Measurements from ENCODE around the gene C9orf72.
"Not testable (repeated sequence)": the region's sequence is repeated elsewhere in the genome, so short reads cannot be mapped to it uniquely, and the experiment has no call there.

The C9orf72 gene

GRCh38 chr9:27572918-27573633 is at the start of gene C9orf72:
TSS of gene C9orf72 (minus strand) at chr9:27573481. CDS start at chr9:27567120, 6,361 bp downstream.
- peak; percentile 93 to 94 for DNase-seq

GRCh38 chr9:27622693-27623340 is 49.5 kb upstream of the C9orf72 start:
- DNase-seq: no peak

GRCh38 chr9:27619743-27620142 is 46.5 kb upstream of the C9orf72 start:
- no peak for DNase-seq

DNA sequence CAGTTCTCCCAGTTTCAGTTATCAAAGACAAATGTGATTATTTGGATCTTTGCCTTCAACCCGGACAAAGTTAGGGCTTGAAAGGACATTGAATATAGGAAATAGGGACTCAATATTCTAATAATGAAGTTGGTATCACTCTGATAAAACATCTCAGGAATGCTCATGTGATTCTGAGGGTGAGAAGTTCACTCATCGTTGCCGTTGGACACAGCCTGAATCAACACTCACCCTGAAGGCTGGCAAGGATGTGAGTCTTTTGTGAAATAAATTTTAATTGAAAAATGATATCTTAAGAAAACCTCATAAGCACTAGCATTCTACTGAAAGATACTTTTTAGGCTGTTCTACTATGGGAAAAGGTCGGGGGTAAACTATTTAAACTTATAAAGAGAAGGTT is 44.8 kb upstream of the C9orf72 start:
- DNase-seq: no peak

DNA sequence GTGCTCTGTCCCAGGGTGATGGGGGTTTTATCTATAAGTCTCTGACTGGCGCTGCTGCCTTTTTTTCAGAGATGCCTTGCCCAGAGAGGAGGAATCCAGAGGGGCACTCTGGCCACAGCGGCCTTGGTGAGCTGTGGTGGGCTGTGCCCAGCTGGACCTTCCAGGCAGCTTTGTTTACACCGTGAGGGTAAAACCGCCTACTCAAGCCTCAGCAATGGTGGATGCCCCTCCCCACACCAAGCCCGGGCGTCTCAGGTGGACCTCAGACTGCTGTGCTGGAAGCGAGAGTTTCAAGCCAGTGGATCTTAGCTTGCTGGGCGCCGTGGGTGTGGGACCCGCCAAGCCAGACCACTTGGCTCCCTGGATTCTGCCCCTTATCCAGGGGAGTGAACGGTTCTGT is 41.3 kb upstream of the C9orf72 start:
- DNase-seq: no peak

DNA sequence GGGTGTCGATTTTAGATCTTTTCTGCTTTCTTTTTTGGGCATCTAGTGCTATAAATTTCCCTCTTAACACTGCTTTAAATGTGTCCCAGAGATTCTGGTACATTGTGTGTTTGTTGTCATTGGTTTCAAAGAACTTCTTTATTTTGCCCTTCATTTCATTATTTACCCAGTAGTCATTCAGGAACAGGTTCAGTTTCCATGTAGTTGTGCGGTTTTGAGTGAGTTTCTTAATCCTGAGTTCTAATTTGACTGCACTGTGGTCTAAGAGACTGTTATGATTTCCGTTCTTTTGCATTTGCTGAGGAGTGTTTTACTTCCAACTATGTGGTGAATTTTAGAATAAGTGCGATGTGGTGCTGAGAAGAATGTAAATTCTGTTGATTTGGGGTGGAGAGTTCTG is 38.8 kb upstream of the C9orf72 start:
- DNase-seq: not testable (repeated sequence)

DNA sequence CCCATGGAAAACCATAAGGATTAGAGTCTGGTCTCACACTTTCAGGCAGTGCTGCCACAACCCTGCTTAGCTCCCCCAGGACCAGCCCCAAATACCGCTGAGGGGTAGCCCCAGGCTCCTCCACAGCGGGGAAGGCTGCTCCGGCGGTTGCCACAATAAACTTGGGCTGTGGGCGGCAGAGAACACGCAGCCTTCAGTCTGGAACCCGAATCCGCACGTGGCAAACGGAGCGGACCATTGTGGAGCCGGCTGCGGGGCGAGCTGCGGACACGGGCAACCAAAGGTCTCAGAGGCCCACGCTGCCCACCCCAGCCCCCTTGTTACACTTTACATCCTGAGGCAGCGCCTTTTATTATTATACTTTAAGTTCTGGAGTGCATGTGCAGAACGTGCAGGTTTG is 37.3 kb upstream of the C9orf72 start:
- DNase-seq: no peak

- DNase-seq: no peak
These were observed 29.7 kb upstream of the C9orf72 start for GRCh38 chr9:27602954-27603353.

DNA sequence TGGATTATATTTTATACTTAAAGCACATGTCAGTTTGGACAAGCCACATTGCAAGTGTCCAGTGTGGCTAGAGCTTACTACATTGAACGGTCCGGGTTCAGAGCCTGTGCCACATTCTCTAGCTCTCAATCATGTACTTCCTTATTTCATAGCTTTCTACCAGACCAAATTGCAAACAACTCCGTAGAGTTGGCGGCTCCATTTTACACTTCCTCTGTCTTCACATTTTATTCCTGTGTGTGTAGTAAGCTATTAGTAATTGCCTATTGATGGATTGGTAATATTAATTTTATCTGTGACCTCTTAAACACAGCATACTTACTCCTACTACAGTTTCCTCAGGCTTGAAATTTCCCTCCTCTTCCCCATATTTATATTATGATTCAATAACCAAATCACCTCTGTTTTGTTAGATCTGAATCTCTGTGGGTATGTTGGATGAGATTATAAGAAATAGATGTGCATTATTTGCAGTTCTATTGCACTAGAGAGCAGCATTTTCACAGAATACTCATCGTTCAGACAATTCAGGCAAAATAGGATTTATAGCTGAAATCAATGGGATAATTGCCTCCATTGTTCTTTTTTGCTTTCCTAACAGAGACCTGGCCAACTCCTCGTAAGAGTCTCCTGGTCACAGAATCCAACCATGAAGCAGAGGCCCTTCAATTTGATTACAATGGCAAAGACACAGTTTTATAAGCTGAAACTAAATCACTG is 29.0 kb upstream of the C9orf72 start:
- no peak for DNase-seq

DNA sequence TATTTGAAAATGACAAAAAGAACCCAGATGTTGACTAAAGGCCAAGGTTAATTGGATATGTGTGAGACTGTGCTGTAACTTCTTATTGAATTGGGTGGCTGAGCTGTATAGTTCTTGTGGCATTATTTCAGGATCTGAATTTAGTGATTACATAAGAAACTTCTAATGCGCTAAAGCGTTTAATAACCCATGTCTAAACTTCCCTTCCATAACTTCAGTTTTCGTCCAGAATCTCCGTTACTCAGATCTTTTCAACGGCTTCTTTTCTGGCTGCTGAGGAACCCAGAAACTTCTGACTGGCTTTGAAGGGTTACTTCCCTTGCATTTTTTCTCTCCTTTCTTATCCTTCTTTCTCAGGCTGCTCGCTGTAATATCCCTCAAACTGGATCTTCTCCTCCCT is 28.1 kb upstream of the C9orf72 start:
- no peak for DNase-seq

DNA sequence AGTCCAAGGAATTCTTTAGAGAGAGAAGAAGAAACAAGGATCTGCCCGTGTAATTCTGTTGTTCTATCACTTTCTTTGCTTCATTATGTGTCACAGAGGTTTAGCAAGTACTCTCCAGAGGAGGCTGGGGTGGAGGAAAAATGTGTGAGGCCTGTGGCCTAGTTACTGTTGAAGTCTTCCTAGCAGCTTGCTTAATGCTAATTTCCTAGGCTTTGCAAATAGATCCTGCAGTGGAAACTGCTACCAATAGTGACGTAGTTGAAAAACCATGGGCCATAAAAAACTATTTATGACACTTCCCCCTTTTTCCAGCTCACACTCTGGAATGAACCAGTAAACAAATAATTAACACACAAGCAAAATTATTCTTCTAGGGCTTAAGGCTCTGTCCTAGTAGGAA is 27.0 kb upstream of the C9orf72 start:
- DNase-seq: peak in 1 of 2 donors; percentile 29

DNA sequence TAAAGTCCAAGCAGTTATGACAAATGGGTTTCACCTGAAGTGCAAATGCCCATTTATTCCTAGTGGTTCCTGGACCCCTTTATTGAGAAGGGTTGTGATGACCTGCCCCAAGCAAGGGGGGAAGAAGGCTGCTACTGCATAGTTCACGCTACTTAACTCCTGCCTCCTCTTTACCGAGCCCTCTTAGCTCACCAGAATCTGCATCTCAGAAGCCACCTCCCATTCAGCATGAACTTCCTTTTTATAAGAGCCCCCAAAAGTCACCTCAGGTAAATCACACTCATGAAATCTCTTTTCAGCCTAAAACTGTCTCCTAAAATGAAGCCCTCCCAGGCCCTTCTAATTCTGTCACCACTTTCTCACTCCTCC is 26.6 kb upstream of the C9orf72 start:
- DNase-seq: no peak

DNA sequence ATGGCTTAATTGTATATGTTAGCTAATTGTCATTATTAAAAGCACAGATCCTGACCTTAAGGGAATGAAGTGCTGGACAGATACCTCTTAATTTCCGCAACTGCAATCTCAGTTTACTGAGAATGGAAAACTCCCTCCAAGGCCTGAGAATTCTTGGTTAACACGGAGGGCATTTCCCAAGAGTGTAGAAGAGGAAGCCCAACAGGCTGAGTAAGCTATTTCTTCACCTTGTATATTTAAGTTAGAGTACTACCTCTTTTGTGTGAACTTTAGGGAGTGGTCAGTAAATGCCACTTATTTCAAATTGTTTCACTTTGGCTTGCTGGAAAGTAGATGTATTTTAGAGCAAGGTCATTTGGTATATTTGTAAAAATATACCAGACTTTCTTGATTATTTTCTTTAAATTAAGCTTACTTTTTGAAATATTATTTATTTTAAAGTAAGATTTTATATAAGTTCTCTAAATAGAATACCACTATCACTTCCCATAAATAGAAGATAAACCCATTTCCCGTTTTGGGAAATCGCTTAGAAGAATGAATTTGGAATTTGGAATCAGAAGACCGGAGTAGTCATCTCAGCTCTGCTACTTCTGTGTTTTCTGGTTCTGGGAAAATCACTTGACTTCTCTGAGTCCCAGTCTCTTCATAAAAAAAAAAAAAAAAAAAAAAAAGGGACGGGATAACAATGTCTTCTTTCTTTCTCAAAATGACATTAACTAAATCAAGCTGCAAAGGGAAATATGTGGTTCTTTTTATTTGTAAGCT is 26.0 kb upstream of the C9orf72 start:
- peak in 1 of 2 donors; percentile 46 for DNase-seq

- DNase-seq: no peak
These were observed 22.5 kb upstream of the C9orf72 start for GRCh38 chr9:27595733-27596132.

- no peak for DNase-seq
These were observed 18.4 kb upstream of the C9orf72 start for GRCh38 chr9:27591672-27592071.

DNA sequence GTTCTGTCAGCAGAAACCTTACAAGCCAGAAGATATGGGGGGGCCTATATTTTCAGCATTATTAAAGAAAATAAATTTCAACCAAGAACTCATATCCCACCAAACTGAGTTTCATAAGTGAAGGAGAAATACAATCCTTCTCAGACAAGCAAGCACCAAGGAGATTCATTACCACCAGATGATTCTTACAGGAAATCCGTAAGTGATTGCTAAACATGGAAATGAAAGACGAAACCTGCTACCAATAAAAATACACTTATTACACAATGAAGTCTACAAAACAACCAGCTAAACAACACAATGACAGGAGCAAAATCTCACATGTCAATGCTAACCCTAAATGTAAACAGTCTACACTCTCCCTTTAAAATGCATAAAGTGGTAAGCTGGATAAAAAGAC is 17.8 kb upstream of the C9orf72 start:
- DNase-seq: no peak

- no peak for DNase-seq
These were observed 17.4 kb upstream of the C9orf72 start for GRCh38 chr9:27590651-27591050.

- no peak for DNase-seq
These were observed 16.2 kb upstream of the C9orf72 start for GRCh38 chr9:27589462-27589861.

GRCh38 chr9:27586304-27586703 is 13.0 kb upstream of the C9orf72 start:
- no peak for DNase-seq

DNA sequence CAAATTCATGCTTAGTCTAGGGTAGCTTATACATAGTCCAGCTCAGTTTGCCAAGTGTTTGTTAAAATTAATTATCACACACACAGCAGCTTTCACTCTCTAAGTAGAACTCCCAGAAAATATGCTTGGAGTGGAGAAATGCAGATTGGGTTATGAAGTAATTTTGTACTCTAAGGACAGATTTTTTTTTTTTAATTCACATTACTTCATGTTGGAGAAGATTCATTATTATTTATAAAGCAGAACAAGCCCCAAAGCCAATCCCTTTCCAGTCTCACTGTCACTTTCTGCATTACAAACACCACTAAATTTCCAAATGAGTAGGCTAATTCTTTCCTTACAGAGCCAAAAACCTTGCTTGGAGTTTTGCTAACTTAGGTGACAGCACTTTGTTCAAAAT is 11.7 kb upstream of the C9orf72 start:
- DNase-seq: no peak

DNA sequence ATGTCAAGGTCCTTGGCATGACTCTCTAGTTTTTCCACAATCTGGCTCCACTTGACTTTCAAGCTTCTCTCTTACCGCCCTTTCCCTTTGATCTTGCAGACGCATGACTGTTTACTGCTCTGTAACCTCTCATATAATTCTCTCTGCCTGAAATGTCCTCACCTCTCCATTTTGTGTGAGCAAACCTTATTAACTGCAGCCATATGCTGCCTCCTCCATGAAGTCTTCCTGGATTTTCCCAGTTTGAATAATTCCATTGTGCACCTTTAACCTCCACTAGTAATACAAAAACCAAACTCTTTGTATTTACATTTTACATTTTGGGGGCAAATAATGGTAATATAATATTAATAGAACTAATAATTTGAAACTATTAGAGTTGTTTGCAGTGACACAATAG is 9.5 kb upstream of the C9orf72 start:
- no peak for DNase-seq

DNA sequence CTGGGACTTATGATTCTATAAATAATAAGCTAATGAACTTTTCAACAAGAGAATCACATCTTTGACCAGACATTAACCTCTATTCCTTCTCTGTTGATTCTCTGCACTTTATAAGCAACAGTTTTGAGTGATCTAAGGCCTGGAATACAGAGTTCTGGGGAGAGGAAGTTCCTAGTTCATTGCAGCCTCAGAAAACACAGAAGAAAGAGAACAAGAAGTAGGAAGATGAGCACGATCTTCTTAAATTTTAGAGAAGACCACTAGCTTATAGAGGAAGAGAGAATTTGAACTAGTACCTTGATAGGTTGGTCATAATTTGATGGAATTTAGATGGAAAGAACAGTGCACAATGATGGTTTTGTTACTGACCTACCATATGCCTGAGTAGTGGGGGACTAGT is 8.5 kb upstream of the C9orf72 start:
- no peak for DNase-seq
